ENCODE data around the gene DNASE1L1.

DNASE1L1 gene

GRCh38 chrX:154365997-154366665 lies 42.9 kb downstream of the DNASE1L1 start:
- no peak for DNase-seq (ENCODE audit: extremely low read depth, low read depth)
- TF ChIP-seq CTCF (IDR thresholded peaks at IDR 0.05; ENCODE audit: low read depth, low read length, missing control alignments): no peak
- no peak overlapping the region for H3K4me3 ChIP-seq (replicated peaks; ENCODE audit: low read depth, low read length)

- no peak for TF ChIP-seq CTCF (IDR thresholded peaks at IDR 0.05; ENCODE audit: low read depth, low read length, missing control alignments)
- no peak for DNase-seq (ENCODE audit: extremely low read depth, low read depth)
- H3K4me3 ChIP-seq (replicated peaks; ENCODE audit: low read depth, low read length): no peak overlapping the region
These were observed 43.9 kb downstream of the DNASE1L1 start for GRCh38 chrX:154365052-154365600.

- H3K4me3 ChIP-seq (replicated peaks; ENCODE audit: low read depth, low read length): no peak overlapping the region
- no peak for TF ChIP-seq CTCF (IDR thresholded peaks at IDR 0.05; ENCODE audit: low read depth, low read length, missing control alignments)
- DNase-seq (ENCODE audit: extremely low read depth, low read depth): no peak
These were observed 45.2 kb downstream of the DNASE1L1 start for GRCh38 chrX:154363706-154364439.

- no peak overlapping the region for H3K4me3 ChIP-seq (replicated peaks; ENCODE audit: low read depth, low read length)
- DNase-seq (ENCODE audit: extremely low read depth, low read depth): no peak
- no peak for TF ChIP-seq CTCF (IDR thresholded peaks at IDR 0.05; ENCODE audit: low read depth, low read length, missing control alignments)
These were observed 46.8 kb downstream of the DNASE1L1 start for GRCh38 chrX:154362085-154362742.

GRCh38 chrX:154360155-154360713 lies 48.8 kb downstream of the DNASE1L1 start:
- no peak for TF ChIP-seq CTCF (IDR thresholded peaks at IDR 0.05; ENCODE audit: low read depth, low read length, missing control alignments)
- no peak overlapping the region for H3K4me3 ChIP-seq (replicated peaks; ENCODE audit: low read depth, low read length)
- no peak for DNase-seq (ENCODE audit: extremely low read depth, low read depth)

GRCh38 chrX:154359362-154360154 lies 49.5 kb downstream of the DNASE1L1 start:
- no peak overlapping the region for H3K4me3 ChIP-seq (replicated peaks; ENCODE audit: low read depth, low read length)
- no peak for DNase-seq (ENCODE audit: extremely low read depth, low read depth)
- no peak for TF ChIP-seq CTCF (IDR thresholded peaks at IDR 0.05; ENCODE audit: low read depth, low read length, missing control alignments)

All from HFF-Myc (cell line).